NCI-H748 treated with DMSO at 0.1 percent for 48 hours (cell line): ENCODE measurements around the gene SIN3A.

ENCODE experiments used
- DNase-seq: peaks from one replicate; lab custom pipeline; 2025; lab: John Stamatoyannopoulos, UW

Gene SIN3A

GRCh38 chr15:75380773-75381172 lies 70.7 kb downstream of the SIN3A start:
- no peak for DNase-seq

GRCh38 chr15:75371901-75372688 lies 79.4 kb downstream of the SIN3A start:
- no peak for DNase-seq

- DNase-seq: no peak
Measured at GRCh38 chr15:75371486-75371885, 80.0 kb downstream of the SIN3A start.

- no peak for DNase-seq
Measured at GRCh38 chr15:75369897-75370581, 81.5 kb downstream of the SIN3A start.

GRCh38 chr15:75368689-75369239 lies 82.7 kb downstream of the SIN3A start:
- DNase-seq: no peak

- DNase-seq: peak; percentile 82
Measured at GRCh38 chr15:75367913-75368688, 83.4 kb downstream of the SIN3A start, which contains the start of gene MAN2C1. Gene MAN2C1, minus strand, starts transcription at chr15:75368607. Its CDS starts 24 bp downstream, at chr15:75368583.

- DNase-seq: no peak
Measured at GRCh38 chr15:75367406-75367912, 84.0 kb downstream of the SIN3A start.

- DNase-seq: no peak
Measured at GRCh38 chr15:75367006-75367405, 84.5 kb downstream of the SIN3A start.

GRCh38 chr15:75366163-75366562 lies 85.3 kb downstream of the SIN3A start:
- DNase-seq: no peak

- no peak for DNase-seq
Measured at GRCh38 chr15:75364881-75365280, 86.6 kb downstream of the SIN3A start.

- DNase-seq: no peak
Measured at GRCh38 chr15:75363786-75364185, 87.7 kb downstream of the SIN3A start.

GRCh38 chr15:75362642-75363249 lies 88.7 kb downstream of the SIN3A start:
- DNase-seq: no peak

GRCh38 chr15:75361989-75362641 lies 89.4 kb downstream of the SIN3A start:
- DNase-seq: no peak

- no peak for DNase-seq
Measured at GRCh38 chr15:75361361-75361988, 90.0 kb downstream of the SIN3A start.

- no peak for DNase-seq
Measured at GRCh38 chr15:75360856-75361255, 90.6 kb downstream of the SIN3A start.

- DNase-seq: no peak
Measured at GRCh38 chr15:75360391-75360790, 91.1 kb downstream of the SIN3A start.

- no peak for DNase-seq
Measured at GRCh38 chr15:75359537-75360250, 91.8 kb downstream of the SIN3A start.

GRCh38 chr15:75358771-75359536 lies 92.5 kb downstream of the SIN3A start:
- no peak for DNase-seq

GRCh38 chr15:75357976-75358673 lies 93.4 kb downstream of the SIN3A start:
- DNase-seq: no peak
